ENCODE results near the gene VCL.
"Not testable (repeated sequence)": the region's sequence is repeated elsewhere in the genome, so short reads cannot be mapped to it uniquely, and the experiment has no call there.

Gene VCL

DNA sequence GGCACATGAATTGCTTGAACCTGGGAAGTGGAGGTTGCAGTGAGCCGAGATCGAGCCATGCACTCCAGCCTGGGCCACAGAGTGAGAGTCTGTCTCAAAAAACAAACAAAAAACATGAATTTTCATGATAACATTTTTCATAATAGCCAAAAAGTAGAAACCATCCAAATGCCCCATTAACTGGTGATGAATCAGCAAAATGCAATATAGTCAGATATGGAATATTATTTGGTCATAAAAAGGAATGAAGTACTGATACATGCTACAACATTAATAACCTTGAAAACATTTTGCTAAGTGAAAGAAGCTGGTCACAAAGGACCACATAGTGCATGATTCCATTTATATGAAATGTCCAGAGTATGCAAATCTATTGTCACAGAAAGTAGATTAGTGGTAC lies 24.5 kb upstream of the VCL start:
- no peak for DNase-seq

DNA sequence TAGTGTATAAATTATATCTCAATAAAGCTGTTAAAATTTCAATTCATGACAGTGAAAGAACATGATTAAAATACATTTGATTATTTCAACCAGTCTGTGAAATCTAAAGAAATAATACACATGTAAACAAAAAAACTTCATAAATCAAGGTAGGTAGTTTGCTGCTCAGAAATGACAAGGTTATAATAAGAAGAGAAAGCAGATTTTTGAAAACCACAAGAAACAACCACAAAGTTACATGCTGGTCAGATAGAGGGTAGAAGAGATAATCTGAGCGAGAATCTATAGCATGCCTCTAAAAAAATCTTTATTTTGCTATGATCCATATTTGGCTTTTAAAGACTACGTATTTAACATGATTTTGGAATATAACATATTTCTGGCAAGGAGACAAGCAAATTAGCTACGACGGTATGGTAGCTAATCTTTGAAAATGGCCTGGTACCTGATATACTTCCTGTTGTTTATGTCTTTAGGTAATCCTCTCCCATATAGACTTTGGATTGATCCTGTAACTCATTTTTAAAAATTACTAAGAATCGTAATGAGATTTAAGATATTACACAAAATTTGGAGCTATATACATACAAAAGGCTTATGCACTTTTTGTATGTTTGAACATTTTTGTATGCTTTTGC lies 23.5 kb upstream of the VCL start:
- peak in 1 of 2 donors; percentile 54 for DNase-seq

DNA sequence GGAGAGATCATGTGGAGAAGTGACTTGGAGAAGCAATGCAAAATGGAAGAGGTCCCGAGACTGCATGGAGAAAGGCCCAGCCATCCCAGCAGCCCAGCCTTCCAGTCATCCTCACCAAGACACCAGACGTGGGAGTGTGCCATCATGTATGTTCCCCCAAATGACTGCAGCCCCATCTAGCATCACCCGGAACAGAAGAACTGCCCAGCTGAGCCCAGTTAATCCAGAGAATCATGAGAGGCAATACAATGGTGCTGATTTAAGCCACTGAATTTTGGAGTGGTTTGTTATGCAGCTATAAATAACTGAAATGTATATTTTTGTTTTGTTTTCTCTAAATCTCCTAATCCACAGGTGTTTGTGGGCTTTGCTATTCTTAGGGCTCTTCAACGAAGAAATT lies 22.5 kb upstream of the VCL start:
- DNase-seq, result no peak

- DNase-seq, result no peak
These were observed 18.6 kb upstream of the VCL start for GRCh38 chr10:73979141-73979808.

DNA sequence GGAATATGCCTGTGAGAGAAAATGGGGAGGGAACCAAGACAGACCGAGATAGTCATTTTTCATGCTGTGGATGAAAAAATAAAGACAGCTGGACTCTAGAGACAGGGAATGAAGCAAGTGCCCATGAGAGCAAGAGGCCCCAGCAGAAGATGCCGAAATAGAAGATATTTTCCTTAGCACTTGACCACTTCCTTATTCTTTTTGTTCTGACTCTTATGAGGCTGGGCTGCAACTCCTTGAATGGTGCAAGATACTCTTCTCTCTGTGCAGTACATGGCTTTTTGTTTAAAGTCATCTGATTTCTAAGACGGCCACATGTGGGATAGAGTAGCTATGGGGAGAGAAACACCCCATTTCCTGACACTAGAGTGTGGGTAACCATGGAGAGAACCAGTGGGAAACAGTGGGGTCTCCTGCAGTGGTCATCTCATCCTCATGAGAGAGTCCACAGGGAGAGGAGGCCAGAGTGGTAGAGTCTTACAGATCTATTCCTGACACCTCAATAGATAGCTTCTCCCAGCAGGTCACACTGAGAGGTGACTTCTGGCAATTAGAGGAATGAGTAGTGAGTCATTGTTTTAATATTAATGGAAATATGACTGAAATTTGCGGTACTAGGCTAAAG lies 18.0 kb upstream of the VCL start:
- no peak for DNase-seq

GRCh38 chr10:73981812-73982211 lies 16.1 kb upstream of the VCL start:
- no peak for DNase-seq

DNA sequence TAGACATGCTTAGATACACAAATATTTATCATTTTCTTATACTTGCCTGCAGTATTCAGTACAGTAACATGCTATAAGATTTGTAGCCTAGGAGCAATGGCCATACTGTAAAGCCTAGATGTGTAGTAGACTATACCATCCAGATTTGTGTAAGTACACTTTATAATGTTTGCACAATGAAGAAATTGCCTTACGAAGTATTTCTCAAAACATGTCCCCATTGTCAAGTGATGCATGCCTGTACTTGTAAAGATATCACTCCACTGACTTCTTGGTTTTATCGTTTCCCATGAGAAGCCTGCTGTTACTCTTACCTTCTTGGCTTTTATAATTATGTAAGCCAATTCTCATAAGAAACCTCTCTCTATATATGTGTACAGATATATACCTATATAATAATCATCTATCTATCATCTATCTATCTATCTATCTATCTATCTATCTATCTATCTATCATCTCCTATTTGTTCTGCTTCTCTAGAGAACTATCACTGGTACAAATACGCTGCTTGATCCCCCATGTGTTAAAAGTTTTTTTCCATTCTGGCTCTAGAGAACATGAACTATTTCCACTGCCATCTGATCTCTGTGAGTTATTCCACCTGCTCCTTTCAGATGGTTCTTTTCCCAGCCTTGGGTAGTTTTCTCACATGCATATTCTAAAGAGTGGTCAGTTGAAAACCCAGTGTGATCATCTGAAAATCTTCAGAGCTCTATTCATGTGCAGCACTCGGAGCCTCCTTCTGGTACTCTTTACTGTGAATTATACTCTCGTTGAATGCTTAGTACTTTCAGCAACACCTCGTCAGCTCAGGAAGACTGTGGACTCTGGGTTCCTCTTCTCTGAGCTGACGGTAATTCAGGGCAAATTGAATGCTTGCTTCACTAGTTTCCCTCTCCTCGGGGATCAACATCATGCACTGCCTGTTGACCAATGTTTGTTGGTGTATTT lies 14.5 kb upstream of the VCL start:
- DNase-seq, result no peak

GRCh38 chr10:73989594-73990150 lies 8.2 kb upstream of the VCL start:
- no peak for DNase-seq

GRCh38 chr10:73991203-73991883 lies 6.6 kb upstream of the VCL start:
- no peak for DNase-seq

GRCh38 chr10:73991884-73992245 lies 6.1 kb upstream of the VCL start:
- DNase-seq, result peak; percentile 87 to 89

DNA sequence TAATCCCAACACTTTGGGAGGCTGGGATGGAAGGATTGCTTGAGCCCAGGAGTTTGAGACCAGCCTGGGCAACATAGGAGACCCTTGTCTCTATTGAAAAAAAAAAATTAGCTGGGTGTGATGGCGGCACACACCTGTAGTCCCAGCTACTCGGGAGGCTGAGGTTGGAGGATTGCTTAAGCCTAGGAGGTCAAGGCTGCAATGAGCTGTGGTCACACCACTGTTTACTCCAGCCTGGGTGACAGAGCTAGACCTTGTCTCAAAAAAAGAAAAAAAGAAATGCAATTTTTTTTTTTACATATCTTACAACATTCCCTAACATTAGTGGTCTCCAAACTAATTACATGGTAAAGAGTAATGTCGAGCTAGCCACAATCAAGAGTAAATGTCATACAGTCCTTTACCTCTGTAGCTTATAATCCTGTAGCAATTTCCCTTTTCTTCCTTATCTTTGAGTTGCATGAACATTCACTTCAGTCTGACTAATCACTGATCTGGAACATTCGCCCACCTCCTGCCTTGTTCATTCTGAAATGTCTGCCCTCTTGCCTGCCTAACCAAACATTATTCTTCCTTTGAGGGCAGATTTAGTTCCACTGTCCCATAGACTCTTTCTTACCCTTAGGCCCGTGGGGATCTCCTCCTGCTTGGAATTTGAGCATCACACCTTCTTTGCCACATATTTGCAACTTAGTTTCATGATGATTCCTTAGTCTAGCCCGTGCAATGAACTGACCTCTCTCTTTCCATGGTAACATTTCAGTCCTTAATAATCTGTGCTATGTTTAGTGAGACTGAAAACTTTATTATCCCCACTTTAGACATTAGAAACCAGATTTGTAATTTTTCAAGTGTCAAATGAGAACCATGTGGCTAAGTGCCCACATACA lies 4.8 kb upstream of the VCL start:
- DNase-seq, result no peak

DNA sequence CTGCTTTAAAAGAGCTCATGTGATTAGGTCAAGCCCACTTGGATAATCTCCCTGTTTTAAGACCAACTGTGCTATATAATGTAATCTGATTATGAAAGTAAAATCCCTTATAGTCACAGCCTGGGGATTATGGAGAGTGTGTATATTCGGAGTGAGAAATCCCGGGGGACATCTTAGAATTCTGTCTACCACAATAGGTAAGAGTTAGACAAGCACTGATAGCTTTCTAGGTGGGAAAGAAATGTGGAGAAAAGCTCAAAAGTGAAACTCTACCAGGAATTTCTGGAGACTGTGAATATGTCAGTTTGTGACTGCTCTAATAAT lies 2.9 kb upstream of the VCL start:
- DNase-seq, result no peak

- DNase-seq, result peak; percentile 75 to 80
These were observed 492 bp upstream of the VCL start for GRCh38 chr10:73997461-73997786.

GRCh38 chr10:73998623-73998928 lies 660 bp downstream of the VCL start:
- no peak for DNase-seq

- peak in 1 of 2 donors; percentile 19 for DNase-seq
These were observed 1.2 kb downstream of the VCL start for GRCh38 chr10:73998929-73999691.

- DNase-seq, result no peak
These were observed 1.8 kb downstream of the VCL start for GRCh38 chr10:73999703-74000102.

- not testable (repeated sequence) for DNase-seq
These were observed 2.3 kb downstream of the VCL start for GRCh38 chr10:74000244-74000643.

GRCh38 chr10:74000892-74001669 lies 3.2 kb downstream of the VCL start:
- DNase-seq, result no peak

DNA sequence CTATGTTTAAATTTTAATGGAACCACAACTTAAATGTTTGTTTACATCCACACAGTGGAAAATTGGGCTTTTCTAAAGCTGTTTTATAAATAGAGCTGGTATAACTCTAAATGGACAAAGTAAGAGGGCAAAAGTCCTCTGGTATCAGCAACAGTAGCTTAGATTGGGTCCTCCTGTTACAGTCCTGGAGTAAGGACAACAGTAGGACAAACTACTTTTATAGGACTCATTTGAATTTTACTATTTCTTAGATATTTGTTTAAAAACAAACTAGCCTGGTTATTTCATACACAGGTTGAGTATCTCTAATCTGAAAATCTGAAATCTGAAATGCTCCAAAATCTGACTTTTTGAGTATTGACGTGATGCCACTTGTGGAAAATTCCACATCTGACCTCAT lies 8.4 kb downstream of the VCL start:
- DNase-seq, result no peak

- DNase-seq, result no peak
These were observed 10.4 kb downstream of the VCL start for GRCh38 chr10:74008212-74008731.

Measured in CD4-positive, alpha-beta T cell treated with Interleukin-4 for 1 hour (primary cell).